Keratinocyte (primary cell): ENCODE results near the gene ZSCAN31.

Experiments used
- EZH2 ChIP-seq: IDR thresholded peaks from one replicate; pipeline ENCODE4 v1.6.1; 2012; ENCODE audit warnings: inconsistent platforms, mild to moderate bottlenecking, low read length, moderate library complexity
- TF ChIP-seq, protein P1 (sequence below), 3 experiments: IDR thresholded peaks in 1 of 3; conservative IDR thresholded peaks in 1 of 3; optimal IDR thresholded peaks in 1 of 3; 2 replicates in 2 of 3; 3 replicates in 1 of 3; pipeline versions ENCODE3 to v1.5.1; 2011; ENCODE audit warnings: low read length in 3 of 3, mild to moderate bottlenecking in 3 of 3, moderate library complexity in 2 of 3, control low read depth in 1 of 3, inconsistent platforms in 1 of 3; ENCODE audit not compliant: insufficient read depth in 2 of 3; ENCODE audit errors: extremely low read depth in 1 of 3

DNA sequence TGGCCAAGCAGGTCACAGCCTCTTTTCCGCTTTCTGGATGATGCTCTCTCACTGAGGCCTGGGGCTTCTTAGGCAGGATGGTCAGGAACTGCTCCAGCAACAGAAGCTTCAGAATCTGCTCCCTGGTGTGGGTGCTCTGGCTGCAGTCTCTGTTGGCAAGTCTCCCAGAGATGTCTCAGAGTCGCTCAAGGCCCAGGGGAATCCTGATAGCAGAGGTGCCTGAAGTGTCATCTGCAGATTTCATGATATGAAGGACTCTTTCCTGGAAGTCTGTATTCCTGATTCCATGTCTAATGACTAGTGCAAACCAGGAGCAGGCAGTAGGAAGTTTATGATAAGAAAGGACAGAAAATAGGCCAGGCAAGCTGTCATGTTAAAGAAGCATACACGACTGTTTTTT is 20.3 kb downstream of the ZSCAN31 start:
- TF ChIP-seq, protein P1, sequence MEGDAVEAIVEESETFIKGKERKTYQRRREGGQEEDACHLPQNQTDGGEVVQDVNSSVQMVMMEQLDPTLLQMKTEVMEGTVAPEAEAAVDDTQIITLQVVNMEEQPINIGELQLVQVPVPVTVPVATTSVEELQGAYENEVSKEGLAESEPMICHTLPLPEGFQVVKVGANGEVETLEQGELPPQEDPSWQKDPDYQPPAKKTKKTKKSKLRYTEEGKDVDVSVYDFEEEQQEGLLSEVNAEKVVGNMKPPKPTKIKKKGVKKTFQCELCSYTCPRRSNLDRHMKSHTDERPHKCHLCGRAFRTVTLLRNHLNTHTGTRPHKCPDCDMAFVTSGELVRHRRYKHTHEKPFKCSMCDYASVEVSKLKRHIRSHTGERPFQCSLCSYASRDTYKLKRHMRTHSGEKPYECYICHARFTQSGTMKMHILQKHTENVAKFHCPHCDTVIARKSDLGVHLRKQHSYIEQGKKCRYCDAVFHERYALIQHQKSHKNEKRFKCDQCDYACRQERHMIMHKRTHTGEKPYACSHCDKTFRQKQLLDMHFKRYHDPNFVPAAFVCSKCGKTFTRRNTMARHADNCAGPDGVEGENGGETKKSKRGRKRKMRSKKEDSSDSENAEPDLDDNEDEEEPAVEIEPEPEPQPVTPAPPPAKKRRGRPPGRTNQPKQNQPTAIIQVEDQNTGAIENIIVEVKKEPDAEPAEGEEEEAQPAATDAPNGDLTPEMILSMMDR (optimal IDR thresholded peaks at IDR 0.05 in 1 of 3, IDR thresholded peaks at IDR 0.05 in 1 of 3, conservative IDR thresholded peaks at IDR 0.05 in 1 of 3; ENCODE audit: extremely low read depth in 1 of 3, insufficient read depth in 2 of 3, low read length in 3 of 3): no peak
- TF ChIP-seq EZH2: no peak
